HL-60/S4 (cell line): ENCODE measurements around the gene ARGLU1.

ENCODE experiments used
- in situ Hi-C: fragments of 300-500 bp; cut with MboI; formaldehyde crosslinking; loops from 2 replicates; pipeline ENCODE4 v1.14.3; 2022; ENCODE audit warnings: low sequenced_read_pairs

ARGLU1 gene

DNA sequence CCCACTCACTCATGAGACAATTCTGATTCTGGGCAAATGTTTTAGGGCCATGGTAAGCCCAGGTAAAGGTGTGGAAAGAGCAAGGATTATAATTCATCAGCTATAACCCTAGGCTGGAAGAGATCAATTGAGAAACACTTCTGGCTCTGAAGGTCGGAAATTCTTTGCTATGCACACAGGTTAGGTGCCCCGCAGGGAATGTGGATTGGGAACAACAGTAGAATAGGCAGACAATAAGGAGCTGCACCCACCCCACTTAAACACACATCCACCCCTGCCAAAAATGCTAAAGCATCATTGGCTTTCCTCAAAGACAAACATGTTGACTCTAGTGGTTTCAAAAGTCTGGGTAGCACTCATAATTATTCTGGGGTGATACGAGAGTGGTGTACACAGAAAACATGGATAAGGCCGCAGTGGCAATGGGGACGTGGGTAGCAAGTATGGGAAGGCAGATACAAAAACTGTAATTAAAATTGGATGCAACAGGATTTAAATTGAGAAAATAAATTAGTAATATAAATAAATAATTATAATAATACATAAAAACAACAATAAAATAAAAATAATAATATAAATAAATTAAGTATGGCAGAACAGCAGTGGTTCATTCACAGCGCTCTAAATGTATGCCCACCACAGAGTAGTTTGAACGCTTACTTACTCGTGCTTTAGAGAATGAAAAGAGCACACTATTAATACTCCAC is 41.0 kb downstream of the ARGLU1 start:
- in situ Hi-C loops: loop anchor here (10.0 kb wide), 1 partner anchor 442 kb away; no protein-coding TSS in a partner anchor

DNA sequence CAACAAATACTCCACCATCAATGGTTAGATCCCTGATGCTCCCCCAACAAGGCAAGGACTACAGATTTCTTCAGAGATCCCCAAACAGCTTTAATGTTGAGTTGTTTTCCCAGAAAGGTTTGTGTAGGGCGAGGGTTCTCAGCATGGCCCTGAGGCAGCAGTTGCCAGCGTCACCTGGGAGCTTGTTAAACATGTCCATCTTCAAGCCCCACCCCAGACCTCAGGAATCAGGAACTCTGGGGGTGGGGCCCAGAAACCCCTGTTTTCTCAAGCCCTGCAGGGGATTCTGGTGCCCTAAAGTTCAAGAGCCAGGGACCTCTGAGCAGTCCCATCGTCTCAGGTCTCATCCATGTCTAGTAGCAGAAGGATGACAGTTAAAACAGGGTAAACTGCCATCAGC is 42.1 kb downstream of the ARGLU1 start:
- in situ Hi-C loops: loop anchor here (10.0 kb wide), 1 partner anchor 441 kb away; no protein-coding TSS in a partner anchor

DNA sequence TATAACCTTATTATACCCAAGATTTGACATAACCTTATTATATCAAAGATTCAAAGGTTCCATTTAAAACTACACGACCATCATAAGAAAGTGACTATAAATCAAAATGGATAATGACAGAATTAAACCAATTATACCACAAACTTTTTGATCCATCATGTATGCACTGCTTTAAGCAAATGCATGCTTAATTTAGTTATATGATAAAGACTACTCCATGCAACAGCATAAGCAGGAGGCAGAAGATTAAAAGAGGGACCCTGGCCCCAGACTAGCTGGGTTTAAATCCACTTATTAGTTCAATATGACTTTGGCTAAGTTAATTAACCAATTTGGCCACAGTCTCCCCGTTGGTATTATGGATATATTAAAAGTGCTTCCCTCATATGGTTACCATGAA is 43.8 kb downstream of the ARGLU1 start:
- in situ Hi-C loops: loop anchor here (10.0 kb wide), 1 partner anchor 439 kb away; no protein-coding TSS in a partner anchor

DNA sequence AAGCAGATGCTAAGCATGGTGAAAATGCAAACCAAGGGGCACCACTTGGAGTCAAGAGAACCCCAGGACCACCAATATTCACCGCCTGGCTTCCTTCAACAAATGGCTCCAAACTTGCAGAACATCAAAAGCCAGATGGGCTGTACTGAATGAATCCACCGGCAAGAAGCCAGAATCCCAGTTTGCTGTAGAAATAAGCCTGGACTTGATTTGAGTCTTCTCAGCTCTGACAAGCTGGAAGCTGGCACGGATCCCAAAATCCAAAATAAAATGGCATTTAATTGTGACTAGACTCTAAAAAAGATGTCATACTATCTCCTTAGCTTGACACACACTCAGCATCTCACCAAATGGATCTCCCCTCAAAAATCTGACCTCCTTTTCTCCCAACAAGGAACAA is 44.4 kb downstream of the ARGLU1 start:
- in situ Hi-C loops: loop anchor here (10.0 kb wide), 1 partner anchor 439 kb away; no protein-coding TSS in a partner anchor

DNA sequence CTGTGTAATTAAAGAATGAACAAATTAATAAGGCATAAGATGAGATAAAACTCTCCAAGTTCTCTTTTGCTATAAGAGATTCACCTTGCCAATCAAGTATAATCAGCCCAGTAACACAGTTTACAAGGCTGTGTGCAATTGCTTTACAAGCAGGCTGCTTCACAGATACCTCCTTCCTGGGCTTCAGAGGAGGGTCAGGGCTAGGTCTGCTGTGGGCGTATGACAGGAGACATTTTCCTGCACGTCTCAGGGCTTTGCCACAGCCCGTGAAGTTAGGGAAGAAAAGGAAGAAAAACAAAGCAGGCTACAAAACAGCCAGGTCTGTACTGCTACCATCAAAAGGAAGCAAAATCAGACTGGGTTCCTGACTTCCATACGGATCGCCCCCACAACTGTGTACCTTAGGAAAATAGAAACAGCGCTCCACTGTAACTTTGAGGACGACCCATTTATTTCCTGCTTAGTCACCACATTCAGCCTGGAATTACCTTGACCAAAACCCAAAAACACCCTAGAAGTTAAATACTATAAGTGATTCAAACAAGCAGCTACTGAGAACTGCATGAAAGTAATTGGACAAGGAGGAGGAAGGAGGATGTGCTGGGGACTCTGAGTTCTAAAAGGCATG is 44.9 kb downstream of the ARGLU1 start:
- in situ Hi-C loops: loop anchor here (10.0 kb wide), 1 partner anchor 438 kb away; no protein-coding TSS in a partner anchor

DNA sequence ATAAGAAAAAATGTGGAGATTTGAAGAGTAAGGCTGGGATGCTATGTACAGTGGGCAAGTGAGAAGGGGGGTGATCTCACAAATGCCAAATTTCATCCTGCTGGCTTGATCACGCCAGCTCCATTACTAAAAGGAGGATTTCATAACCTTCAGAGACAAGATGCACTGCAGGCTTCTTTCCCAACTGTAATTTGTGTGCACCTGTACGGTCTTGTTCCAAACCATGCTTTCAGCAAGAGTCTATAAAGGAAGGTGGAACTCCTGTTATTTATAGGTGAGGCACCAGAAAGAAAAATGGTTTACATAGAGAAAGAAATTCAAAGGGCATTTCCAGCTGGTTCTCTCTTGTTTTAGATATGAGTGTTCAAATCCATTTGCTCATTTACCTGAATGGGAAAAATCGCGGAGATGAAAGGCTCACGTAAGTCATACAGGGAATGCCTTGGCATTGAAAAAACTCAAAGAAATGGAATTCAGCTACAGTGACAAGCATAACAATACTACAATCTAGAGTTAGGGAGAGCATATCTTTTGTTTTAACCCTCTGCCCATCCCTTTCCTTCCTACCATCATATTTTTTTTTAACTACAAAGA is 45.7 kb downstream of the ARGLU1 start:
- in situ Hi-C loops: loop anchor here (10.0 kb wide), 1 partner anchor 437 kb away; no protein-coding TSS in a partner anchor

DNA sequence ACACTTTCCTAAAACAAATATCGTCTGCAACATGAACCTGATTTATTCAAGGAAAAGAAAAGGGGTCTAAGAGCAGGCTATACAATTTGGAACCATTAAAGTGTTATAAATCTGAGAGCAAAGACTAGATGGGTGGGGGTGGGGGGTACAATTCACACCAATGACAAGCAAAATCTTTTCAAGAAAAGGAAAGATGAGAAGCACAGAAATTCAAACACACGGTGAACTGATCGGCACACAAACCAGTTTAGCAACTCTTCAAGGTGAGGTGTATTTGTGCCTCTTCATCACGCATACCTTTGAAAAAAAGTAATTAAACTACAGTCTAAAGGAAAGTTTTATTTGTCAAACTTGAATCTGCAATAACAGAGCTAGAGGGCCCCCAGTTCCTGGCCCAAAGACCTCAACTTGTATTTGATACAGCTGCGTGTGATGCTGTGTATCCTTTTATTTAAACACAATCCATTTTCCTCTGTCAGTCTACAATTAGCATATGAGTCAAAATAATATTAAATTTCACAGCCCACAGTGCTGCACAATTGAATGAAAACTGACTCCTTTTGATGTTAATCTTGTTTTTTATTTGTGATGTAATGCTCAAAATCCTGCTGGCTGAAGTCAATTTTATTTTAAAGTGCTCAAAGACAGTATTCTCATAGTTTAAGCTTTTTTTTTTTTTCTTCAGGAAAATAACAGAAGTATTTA is 46.7 kb downstream of the ARGLU1 start:
- in situ Hi-C loops: loop anchor here (10.0 kb wide), 1 partner anchor 436 kb away; no protein-coding TSS in a partner anchor

DNA sequence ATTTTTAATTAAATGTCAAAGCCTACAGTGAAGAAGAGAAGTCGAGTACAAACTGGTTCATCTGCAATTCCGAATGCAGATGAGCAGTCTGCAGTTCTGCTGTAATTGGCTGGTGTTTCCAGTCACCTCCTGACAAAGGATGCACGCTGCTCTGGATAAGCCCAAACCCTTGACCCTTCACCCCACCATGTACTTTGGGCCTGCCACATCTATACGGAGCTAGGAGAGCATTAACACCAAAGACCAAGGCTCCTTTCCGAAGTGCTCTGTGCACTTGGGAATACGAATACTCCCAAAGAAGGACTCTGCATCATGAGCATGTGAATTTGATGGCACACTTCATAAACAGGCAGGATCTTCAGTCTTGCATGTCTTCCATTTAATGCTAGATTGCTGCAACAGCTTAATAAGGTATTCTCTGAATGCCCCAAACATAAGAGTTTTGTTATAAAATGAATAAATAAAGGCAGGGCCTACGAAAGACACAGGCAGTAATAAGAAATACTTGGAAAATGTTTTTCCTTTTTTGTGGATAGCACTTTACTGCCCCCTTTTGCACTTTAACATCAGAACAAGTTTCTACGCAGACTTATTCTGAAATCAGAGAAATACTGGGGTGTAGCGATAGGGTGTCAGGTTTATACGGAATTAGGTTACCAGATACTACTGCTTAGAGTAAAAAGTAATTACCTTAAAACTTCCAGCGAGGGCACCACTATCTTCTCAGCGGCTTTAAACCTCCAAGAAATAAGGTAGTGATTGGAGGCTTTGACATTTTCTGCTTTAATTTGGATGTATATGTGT is 47.5 kb downstream of the ARGLU1 start:
- in situ Hi-C loops: loop anchor here (10.0 kb wide), 1 partner anchor 436 kb away; no protein-coding TSS in a partner anchor

DNA sequence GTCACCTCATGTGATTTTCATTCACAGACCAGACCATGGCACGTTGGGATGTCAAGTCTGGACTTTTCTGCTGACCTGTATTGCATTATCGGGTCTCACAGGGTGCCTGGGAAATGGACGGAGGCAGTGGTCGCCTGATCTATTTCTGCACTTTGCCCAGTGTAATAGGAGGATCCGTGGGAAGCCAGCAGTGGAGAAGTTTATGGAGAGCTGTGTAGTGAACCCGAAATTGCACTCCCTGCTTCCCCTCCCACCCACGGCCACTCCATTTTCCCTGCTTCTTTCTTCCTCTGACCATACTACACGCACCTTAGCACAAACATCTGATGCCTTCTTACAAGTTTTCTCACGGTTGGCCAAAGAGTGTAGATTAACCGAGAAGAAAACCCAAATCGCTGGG is 49.4 kb downstream of the ARGLU1 start:
- in situ Hi-C loops: no loop called here

DNA sequence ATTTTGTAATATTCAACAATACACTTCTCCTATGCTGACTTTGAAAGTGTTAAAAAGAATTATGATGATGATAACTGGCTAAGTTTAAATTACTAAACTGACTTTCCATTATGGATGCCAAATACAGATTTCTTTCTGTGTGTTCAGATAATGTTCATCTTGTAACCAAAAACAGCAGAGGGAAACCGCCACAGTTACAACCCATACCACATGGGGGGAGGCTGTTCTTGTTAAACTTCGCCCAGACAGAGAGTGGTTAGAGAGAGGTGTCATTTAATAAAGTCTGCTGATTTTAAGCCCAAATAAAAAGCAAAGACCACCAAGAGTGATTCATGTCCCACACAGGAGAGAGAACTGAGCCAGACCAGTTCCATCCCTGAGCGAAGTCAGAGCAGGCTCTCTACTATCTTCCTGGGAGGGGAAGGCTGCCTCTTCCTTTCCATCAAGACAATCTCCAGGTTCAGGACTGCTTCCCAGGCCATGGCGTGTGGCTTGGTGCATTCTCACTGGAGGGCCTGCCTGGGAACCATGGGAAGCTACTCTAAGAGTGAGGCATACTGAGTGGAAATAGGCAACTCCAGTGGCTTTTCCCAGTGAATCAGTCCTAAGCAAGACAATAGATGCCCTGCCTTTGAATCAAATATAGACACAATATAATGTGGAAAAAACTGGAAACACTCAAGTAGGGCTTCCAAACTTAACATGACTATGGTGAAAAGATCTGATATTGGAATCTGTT is 50.7 kb downstream of the ARGLU1 start:
- in situ Hi-C loops: no loop called here

DNA sequence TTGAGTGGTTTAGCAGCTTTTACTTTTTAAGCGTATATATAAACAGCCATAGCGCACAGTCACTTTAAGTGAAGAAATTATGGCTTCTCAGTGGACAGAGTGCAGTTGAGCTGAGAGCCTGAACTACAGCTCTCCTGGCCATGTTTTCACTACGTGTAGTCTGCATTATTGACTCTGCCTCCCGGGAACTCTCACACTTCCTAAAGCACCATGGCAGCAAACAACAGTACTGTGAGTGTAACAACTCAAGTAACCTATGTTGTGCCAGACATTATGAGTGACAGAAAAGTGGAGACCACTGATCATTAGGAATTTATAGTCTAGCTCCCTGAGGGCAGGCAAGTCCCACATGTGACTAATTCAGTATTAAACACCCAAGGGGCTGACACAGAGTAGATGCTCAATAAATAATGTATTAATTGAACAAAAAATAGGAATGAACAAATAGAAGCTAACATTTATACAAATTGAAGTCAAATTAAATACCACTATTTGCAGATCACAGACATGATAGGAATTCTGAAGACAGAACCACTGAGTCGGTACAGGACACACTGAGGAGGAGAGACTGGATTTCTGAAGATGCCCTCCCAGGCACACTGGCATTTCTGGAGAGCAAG is 52.2 kb downstream of the ARGLU1 start:
- in situ Hi-C loops: no loop called here

DNA sequence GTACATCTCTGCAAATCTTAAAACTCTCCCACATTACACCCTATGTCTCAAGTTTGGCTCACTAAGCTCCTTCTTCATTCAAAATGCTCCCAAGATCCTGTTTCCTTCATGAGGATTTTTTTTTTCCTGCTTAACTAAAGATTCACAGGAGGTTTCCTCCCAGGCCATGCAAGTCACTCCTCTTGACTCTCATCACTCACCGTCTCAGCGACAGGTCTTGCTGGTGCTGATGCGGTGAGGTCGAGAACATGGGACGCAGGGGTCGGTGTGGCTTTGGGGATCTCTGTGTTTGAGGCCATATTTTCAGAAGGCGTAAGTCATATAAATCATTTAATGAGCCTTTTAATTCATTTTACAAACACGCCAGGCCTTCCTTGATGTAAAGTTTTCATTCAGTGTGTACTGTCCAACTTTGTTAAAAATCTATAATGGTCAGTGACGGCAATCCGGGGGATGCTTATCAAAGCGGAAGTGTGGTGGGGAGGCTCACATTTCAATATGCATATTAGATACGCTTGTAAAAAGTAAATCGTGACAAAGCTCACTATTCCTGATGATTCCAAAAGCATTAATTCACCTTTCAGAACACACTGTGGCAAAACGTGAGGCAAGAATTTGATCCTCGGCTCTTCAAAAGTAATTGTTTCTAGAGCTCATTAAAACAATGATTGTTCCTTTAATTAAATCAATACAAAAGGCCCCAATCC is 52.9 kb downstream of the ARGLU1 start:
- in situ Hi-C loops: no loop called here

DNA sequence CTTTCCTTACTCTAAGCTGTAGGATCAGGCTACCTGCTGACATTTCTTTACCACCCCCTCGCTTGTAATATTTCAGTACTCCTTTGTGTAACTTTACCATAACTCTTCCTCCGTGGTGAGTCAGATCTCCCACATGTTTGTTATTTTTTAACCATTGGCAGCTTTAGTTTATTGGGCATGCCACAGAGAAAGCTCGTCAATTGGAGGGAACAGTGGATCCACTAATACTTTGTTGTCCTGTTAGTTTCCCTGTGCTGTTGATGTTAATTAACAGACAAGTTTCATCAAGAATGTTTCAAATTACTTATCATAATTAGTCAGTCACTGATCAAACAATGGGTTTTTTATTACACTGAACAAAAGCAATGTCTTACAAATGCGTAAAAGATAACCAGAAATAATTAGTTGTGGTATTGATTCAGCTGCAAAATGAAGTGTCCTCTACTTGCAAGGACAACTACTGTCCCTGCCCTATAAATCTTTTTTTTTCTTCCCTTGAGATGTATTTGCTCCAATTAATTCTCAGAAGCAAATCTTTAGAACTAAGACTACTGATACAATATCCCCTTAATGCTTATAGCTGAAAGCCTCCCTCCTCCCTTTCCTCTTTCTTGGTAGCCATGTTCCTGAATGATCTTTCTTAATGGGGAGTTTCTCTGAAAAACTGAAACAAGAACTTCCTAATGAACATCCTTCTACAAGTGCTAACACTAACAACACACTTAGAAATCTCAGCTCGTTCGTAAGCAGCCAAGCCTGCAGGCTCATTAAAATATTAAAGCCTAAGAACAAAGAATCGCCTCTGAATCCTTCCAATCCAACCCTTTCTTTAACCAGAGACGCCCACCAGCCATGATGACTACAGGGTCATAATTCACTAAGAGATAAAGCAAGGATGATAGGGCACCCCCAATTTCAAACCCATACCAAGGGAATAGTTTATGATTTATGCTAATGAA is 54.6 kb downstream of the ARGLU1 start:
- in situ Hi-C loops: no loop called here

DNA sequence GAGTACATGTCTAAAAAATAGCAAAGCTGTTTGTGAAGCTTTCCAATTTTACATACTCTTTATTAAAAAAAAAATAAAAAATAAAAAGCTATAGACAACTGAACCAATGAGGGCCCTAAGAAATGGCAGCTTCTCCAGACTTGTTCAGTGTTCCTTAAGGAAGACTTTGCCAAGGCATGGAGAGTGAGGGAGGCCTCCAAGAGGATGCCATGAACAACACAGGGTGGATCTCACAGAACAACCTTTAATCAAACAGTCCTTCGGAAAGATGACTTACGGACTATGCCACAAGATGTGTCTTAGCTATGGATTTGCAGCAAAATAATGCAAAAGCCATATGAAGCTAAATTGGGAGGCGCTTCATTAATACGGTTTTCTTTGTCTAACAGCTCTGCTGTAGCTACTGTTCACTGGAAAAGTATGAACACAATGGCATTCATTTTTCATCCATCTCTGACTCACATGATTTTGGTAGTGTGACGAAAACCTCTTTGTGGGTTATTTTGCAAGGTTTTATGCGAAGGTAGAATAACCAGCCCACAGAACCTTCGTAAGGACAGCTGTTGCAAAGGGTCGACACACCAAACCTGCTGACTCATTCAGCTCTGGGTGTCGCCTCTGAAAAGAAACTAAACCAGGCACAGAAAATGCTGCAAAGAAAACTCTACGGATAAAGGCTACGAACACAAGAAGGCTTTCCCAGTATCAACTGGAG is 60.2 kb downstream of the ARGLU1 start:
- in situ Hi-C loops: no loop called here

DNA sequence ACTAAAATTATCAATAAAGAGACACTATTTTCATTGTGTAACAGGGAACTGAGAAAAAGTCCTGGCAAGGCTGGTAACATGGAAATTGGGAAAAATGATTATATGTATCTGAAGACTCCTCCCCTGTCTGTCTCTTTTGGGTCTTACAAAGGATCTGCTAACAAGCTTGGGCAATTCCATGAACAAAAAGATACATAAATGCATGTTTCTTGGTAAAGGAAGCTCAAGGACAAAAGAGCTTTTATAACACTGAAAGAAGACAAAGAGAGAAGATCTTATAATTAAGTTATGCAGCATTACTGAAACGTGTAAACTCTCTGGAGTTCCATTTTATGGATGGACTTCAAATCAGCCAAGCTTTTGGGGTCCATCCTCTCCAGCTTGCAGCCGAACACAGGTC is 61.7 kb downstream of the ARGLU1 start:
- in situ Hi-C loops: no loop called here

DNA sequence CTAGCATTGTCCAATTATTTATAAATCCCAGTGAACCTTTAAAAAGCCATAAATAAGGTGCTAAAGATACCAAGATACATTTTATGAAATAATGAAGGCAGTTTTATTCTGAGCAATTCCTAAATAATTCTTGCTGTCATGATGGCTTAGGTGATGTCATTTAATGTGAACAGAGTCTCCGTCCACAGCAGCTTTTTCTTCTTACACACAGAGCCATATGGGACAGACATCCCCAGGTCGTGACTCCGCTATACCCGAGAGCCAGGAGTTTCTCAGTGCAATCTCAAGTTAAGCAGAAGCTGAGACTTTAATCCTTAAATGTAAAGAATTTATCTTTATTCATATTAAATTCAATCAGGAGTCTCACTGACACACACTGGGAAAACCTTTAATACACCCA is 62.2 kb downstream of the ARGLU1 start:
- in situ Hi-C loops: no loop called here

DNA sequence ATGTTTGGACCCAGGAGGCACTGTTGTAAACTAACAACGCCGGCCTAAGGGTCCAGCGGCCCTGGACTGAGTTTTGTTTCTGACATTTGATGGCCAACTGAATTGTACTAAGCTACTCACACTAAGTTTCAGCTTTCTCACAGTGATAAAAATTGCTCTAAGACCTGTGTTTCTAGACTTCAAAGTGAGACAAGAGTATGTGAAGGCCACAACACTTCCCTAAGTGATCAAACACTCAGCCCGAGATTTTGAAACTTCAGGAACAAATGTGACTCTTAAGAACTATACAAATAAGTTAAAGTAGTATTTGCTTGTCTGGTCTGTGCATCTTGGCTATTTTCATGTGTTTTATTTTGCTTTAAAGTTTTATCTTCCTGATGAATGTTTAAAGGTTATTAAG is 62.6 kb downstream of the ARGLU1 start:
- in situ Hi-C loops: no loop called here
